C4-2B (cell line): ENCODE data around the gene FAM53B.
"Not testable (repeated sequence)": the region's sequence is repeated elsewhere in the genome, so short reads cannot be mapped to it uniquely, and the experiment has no call there.

Experiments
- CTCF ChIP-seq: fragments of 450-650 bp; conservative IDR thresholded peaks from 2 replicates; pipeline ENCODE4 v1.5.1; 2017; ENCODE audit warnings: mild to moderate bottlenecking
- ZFX ChIP-seq: fragments of 450-650 bp; IDR thresholded peaks from 2 replicates; pipeline ENCODE4 v1.6.1; 2017

- not testable (repeated sequence) for TF ChIP-seq CTCF, ZFX
Measured at GRCh38 chr10:124610186-124610585, 134.0 kb downstream of the FAM53B start.
